Left lobe of liver (tissue), 2 donors: Measurements from ENCODE around the gene MAK. TPM values are rescaled to one million over a fixed set of nuclear protein-coding genes. Genes with fewer than 3 reads are reported as not detected.
"Not testable (repeated sequence)": the region's sequence is repeated elsewhere in the genome, so short reads cannot be mapped to it uniquely, and the experiment has no call there.

ENCODE experiments used
- ATAC-seq: fragments of 200-7000 bp; cut with Tn5 transposase; one replicate; pipeline ENCODE4 v1.9.1; 2020; ENCODE audit warnings: mild to moderate bottlenecking, moderate library complexity
- DNase-seq: peaks from one replicate; pipeline ENCODE4 v3.0.0-alpha.2; 2020; ENCODE audit warnings: low spot score
- total RNA-seq: library from RNA; stranded (reverse); gene quantifications from one replicate; pipeline ENCODE4 v1.2.1, GENCODE V29; 2021
- donor health status: DM: no; HTN: no; CAD: no; lungs with moderate emphysema.
- donor health status: DM: no; HTN: yes; CAD: no.

Gene MAK
- total RNA-seq, 1 donor from 2014 or later: not detected

DNA sequence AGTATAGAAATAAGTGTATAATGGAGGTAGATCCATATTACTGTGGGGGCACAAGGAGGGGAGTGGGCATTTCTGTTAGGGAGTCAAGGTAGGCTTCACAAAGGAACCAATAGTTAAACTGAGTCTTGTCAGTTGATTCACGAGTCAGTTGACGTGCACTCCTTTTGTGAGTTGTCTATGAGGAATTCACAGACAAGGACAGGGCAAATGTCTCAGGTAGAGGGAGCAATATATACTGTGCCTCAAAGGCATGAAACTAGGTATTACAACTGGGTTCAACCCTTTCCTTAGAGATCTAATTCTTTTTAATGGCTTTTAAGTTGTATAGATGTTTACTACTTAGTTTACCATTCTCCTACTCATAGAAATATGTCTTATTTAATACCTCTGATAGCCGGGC is 104.5 kb downstream of the MAK start:
- DNase-seq: no peak
- no peak for ATAC-seq

DNA sequence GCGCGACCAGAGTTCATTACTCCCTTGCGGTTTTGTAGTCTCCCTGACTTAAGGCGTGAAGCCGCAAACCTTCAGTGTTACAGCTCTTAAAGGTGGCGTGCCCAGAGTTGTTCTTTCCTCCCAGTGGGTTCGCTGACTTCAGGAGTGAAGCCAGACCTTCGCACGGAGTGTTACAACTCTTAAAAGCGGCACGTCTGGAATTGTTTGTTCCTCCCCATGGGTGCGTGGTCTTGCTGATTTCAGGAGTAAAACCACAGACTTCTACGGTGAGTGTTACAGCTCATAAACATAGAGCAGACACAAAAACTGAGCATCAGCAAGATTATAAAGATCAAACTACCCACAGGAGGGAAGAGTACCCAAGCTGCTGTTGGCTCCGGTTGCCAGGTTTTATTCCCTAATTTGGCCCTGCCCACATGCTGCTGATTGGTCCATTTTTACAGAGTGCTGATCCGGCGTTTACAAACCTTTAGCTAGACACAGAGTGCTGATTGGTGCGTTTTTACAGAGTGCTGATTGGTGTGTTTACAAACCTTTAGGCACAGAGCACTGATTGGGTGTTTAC is 105.1 kb downstream of the MAK start:
- ATAC-seq (no peak), DNase-seq (peak; percentile 3)

GRCh38 chr6:10730254-10730653 is 108.1 kb downstream of the MAK start:
- no peak for DNase-seq
- no peak for ATAC-seq

DNA sequence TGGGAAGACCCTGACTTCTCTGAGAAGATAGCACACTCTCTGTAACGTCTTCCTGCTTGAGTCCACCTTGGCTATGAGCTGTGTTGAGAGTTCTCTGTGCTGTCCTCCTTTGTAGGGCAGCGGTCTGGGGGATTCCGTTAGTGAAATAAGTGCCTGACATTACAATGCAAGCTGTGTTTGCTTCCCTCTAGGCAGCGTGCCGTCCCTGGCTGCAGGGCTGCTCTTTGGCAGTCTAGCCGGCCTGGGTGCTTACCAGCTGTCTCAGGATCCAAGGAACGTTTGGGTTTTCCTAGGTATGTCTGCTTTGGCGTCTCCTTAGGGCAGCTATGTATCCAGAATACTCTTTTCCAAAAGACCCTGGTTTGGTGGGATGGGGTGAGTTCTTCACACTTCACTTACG is 112.6 kb downstream of the MAK start:
- ATAC-seq: no peak
- DNase-seq: peak; percentile 21

- DNase-seq: peak; percentile 27
- ATAC-seq: no peak
Measured at GRCh38 chr6:10725044-10725443, 113.3 kb downstream of the MAK start.

GRCh38 chr6:10723567-10723881 is 114.8 kb downstream of the MAK start:
- DNase-seq: peak; percentile 31
- no peak for ATAC-seq

GRCh38 chr6:10722820-10723566 is 115.3 kb downstream of the MAK start, which contains the start of gene TMEM14C:
Gene TMEM14C (plus strand): TSS chr6:10723070. CDS start chr6:10724614, 1,544 bp downstream.
- ATAC-seq (peak; percentile 98), DNase-seq (peak; percentile 100)

- ATAC-seq: no peak
- DNase-seq: no peak
Measured at GRCh38 chr6:10722570-10722819, 115.8 kb downstream of the MAK start.

DNA sequence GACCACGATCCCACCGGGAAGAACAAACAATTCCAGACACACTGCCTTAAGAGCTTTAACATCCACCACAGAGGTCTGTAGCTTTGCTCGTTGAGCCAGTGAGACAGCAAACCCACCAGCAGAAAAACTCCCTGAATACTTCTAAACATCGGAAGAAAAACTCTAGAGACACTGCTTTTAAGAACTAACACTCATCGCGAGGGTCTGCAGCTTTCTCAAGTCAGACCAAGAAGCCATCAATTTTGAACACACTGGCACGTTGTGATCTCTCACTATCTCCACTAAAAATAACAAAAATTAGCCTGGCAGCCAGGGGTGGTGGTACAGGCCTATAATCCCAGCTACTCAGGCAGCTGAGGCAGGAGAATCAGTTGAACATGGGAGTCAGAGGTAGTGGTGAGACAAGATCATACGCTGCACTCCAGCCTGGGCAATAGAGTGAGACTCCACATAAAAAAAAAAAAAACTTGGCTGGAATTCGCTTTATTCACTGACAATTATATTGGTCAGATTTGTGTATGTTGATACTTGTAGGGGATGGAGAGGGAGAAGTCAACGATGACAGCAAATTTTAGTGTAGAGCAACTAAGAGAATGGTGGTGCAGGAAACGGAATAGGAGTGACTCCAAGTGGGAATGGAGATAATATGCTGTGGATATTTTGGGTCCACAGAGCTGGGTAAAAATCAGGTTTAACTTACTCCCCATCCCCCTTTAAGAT is 116.3 kb downstream of the MAK start:
- ATAC-seq (no peak), DNase-seq (peak; percentile 23)

DNA sequence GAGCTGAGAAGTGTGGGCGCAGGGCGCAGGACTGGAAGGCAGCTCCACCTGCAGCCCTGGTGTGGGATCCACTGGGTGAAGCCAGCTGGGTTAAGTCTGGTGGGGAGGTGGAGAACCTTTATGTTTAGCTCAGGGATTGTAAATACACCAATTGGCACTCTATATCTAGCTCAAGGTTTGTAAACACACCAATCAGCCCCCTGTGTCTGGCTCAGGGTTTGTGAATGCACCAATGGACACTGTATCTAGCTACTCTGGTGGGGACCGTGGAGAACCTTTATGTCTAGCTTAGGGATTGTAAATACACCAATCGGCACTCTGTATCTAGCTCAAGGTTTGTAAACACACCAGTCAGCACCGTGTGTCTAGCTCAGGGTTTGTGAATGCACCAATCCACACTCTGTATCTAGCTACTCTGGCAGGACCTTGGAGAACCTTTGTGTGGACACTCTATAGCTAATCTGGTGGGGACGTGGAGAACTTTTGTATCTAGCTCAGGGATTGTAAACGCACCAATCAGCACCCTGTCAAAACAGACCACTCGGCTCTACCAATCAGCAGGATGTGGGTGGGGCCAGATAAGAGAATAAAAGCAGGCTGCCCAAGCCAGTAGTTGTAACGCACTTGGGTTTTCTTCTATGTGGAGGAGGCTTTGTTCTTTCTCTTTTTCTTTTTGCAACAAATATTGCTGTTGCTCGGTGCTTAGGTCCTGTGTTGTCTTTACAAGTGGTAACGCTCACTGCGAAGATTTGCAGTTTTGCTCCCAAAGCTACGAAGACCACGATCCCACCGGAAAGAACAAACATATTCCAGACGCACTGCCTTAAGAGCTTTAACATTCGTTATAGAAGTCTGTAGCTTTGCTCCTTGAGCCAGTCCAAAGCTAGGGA is 117.1 kb downstream of the MAK start:
- not testable (repeated sequence) for DNase-seq, ATAC-seq

DNA sequence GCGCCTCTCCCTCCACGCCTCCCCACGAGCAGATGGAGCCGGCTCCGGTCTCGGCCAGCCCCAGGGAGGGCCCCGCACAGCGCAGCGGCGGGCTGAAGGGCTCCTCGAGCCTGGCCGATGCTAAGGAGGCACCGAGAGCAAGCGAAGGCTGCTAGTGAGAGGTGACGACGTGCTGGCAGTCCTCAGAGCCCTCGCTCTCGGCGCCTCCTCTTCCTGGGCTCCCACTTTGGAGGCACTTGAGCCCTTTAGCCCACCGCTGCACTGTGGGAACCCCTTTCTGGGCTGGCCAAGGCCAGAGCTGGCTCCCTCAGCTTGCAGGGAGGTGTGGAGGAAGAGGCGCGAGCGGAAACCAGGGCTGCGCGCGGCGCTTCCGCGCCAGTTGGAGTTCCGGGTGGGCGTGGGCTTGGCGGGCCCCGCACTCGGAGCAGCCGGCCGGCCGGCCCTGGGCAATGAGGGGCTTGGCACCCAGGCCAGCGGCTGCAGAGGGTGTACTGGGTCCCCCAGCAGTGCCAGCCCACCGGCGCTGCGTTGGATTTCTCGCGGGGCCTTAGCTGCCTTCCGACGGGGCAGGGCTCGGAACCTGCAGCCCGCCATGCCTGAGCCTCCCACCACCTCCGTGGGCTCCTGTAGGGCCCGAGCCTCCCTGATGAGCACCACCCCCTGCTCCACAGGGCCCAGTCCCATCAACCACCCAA is 117.9 kb downstream of the MAK start:
- ATAC-seq (no peak), DNase-seq (peak; percentile 52)

GRCh38 chr6:10719964-10720264 is 118.4 kb downstream of the MAK start:
- DNase-seq (peak; percentile 43), ATAC-seq (no peak)

DNA sequence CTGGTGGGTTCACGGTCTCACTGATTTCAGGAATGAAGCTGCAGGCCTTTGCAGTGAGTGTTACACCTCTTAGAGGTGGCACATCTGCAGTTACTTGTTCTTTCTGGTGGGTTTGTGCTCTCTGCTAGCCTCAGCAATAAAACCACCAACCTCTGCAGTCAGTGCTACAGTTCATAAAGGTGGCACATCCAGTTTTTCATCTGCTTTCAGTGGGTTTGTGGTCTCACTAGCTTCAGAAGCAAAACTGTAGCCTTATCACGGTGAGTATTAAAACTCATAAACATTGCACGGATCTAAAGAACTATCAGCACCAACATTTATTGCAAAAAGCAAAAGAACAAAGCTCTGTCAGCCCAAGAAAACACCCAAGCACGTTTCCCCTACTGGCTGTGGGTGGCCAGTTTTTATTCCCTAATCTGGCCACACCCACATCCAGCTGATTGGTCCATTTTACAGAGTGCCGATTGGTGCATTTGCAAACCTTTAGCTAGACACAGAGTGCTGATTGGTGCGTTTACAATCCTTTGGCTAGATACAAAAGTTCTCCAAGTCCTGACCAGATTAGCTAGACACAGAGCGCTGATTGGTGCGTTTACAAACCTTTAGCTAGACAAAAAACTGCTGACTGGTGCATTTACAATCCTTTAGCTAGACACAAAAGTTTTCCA is 118.9 kb downstream of the MAK start:
- peak; percentile 19 for DNase-seq
- ATAC-seq: no peak

GRCh38 chr6:10713962-10714361 is 124.4 kb downstream of the MAK start:
- no peak for ATAC-seq
- no peak for DNase-seq

Other genes starting within 250 kb of the MAK start
- gene C6orf52, start 143.9 kb downstream of the MAK start, total RNA-seq: 2.2 TPM
- 4.2 TPM for gene PAK1IP1, start 143.6 kb downstream of the MAK start, total RNA-seq
- 52.0 TPM for gene TMEM14C, start 115.5 kb downstream of the MAK start, total RNA-seq
- gene TMEM14B, start 90.7 kb downstream of the MAK start, total RNA-seq: 48.1 TPM
- not detected for gene GCM2, start 43.5 kb upstream of the MAK start, total RNA-seq
- 0.43 TPM for gene SYCP2L, start 48.5 kb upstream of the MAK start, total RNA-seq
- gene ELOVL2, start 205.8 kb upstream of the MAK start, total RNA-seq: 5.9 TPM